ENCODE results near the gene SPSB4.

The SPSB4 gene

DNA sequence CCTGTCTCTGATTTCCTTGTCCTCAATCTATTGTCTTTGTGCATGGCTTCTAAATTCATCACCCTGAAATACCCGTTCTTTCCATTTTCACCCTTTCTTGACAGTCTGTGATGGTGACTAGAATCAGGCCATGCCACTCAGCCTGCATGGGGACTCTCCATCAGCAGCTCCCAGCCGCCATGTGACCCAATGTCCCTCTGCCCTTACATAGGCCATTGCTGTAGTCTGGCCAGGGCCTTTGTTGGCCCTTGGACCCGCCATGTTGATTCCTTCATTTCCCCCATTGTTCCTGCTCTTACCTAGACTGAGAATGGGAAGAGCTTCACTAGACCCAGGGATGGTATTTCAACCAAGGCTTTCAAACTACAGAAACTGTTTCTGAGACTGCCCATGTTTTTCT lies 45.8 kb downstream of the SPSB4 start:
- no peak overlapping the region for H3K27ac ChIP-seq (replicated peaks; ENCODE audit: low read length)
- no peak overlapping the region for H3K23ac ChIP-seq (ENCODE audit: low read depth, low read length, poor library complexity)
- no peak overlapping the region for H2AFZ ChIP-seq (ENCODE audit: low read length)
- peaks cover 6% of the 10 kb centered on the region for H3K79me1 ChIP-seq (ENCODE audit: low read depth, low read length)
- H2BK5ac ChIP-seq (ENCODE audit: low read length): no peak overlapping the region
- no peak for DNase-seq (ENCODE audit: low spot score)
- peaks cover 0 to 81% of the 10 kb centered on the region in 2 donors for H3K36me3 ChIP-seq (replicated peaks in 1 of 2; ENCODE audit: control insufficient read depth in 2 of 2, insufficient read depth in 2 of 2, low read length in 2 of 2)
- H3K4ac ChIP-seq (ENCODE audit: low read length): no peak overlapping the region
- peaks cover 30 to 33% of the 10 kb centered on the region in 2 donors for H3K4me1 ChIP-seq (ENCODE audit: control insufficient read depth in 2 of 2, insufficient read depth in 1 of 2, low read depth in 1 of 2, low read length in 2 of 2)
- H2BK120ac ChIP-seq (ENCODE audit: low read depth, low read length): no peak overlapping the region
- no peaks in the 10 kb centered on the region for H3K27me3 ChIP-seq (ENCODE audit: control insufficient read depth in 3 of 3, insufficient read depth in 3 of 3, low read depth in 1 of 3, low read length in 3 of 3)
- peak overlapping the region; percentile 56 for H4K91ac ChIP-seq (ENCODE audit: low read depth, low read length, poor library complexity)
- H3K14ac ChIP-seq (ENCODE audit: low read length): no peak overlapping the region
- peak overlapping the region; percentile 23 for H2AK5ac ChIP-seq (ENCODE audit: low read depth, low read length)
- no peak overlapping the region for H4K8ac ChIP-seq (ENCODE audit: low read depth, low read length)
- peak overlapping the region; percentile 79 for H3K18ac ChIP-seq (ENCODE audit: low read length)
- no peak overlapping the region for H3K9ac ChIP-seq (ENCODE audit: low read depth, low read length, poor library complexity)
- peaks cover 0 to 35% of the 10 kb centered on the region in 2 donors for H3K9me3 ChIP-seq (replicated peaks in 1 of 2; ENCODE audit: control insufficient read depth in 2 of 2, insufficient read depth in 1 of 2, low read depth in 1 of 2, low read length in 2 of 2)
- H3K4me2 ChIP-seq (ENCODE audit: insufficient read depth, low read length, poor library complexity, severe bottlenecking): no peak overlapping the region
- H2BK12ac ChIP-seq (ENCODE audit: low read length): no peak overlapping the region
- H3K4me3 ChIP-seq (ENCODE audit: low read length in 2 of 2): no peak overlapping the region
- no peak overlapping the region for H2BK15ac ChIP-seq (ENCODE audit: low read length)
- WGBS, 2 donors (ENCODE audit: extremely low coverage in 2 of 2, insufficient read length in 2 of 2, insufficient replicate concordance in 1 of 2): no CpG with 5 or more reads among the region's 3 CpGs

DNA sequence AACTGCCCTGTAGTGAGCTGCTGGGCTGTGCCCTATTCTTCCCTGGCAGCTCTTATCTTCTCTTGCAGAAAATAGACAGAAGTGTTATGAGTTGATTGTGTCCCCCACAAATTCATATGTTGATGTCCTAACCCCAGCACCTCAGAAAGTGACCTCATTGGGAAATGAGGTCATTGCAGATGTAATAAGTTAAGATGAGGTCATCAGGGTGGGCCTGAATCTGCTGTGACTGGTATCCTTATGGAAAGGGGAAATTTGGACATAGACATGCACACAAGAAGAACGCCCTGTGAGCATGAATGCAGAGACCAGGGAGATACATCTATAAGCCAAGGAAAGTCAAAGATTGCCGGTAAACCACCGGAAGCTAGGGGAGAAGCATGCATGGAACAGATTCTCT lies 49.0 kb downstream of the SPSB4 start:
- no peak for DNase-seq (ENCODE audit: low spot score)
- no peak overlapping the region for H2BK120ac ChIP-seq (ENCODE audit: low read depth, low read length)

DNA sequence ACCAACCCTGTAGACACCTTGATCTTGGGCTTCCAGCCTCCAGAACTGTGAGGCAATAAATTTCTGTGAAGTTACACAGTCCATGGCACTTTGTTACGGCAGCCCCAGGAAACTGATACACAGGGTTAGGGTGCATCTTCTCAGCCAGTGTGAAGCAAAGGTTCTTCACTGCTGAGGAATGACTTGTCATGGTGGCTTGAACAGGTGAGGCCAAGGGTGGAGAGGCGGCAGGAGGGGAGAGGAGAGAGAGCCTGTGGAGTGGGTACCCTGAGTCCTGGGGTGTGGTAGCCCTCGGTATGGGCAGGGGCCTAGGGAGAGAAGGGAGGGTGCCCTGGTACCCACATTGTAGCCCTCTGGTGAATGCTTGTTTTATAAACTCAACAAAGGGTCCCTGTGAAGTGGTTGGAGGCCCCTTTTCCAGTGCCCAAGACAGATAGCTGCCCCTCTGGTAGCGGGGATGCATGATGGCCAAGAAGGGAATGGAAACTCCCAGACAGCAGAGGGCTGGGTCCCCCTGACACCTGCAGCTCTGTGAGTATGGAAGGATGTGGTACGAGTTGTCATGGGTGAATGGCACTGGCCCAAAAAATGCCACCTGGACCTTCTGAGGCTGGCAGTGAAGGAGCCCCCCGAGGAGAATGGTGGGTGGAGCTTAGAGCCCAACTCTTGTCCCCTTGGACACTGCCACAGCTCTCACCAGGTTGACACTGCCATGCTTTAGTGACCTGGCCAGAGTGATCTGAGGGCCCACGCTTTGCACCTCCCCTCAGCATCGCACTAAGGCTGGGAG lies 49.6 kb downstream of the SPSB4 start:
- Histone ChIP-seq H3K36me3 (replicated peaks in 1 of 2; ENCODE audit: control insufficient read depth in 2 of 2, insufficient read depth in 2 of 2, low read length in 2 of 2) (peaks cover 0 to 89% of the 10 kb centered on the region in 2 donors), H3K18ac (ENCODE audit: low read length) (peak overlapping the region; percentile 36), H3K4me3 (ENCODE audit: low read length in 2 of 2) (no peak overlapping the region), H3K27ac (replicated peaks; ENCODE audit: low read length) (no peak overlapping the region), H3K79me1 (ENCODE audit: low read depth, low read length) (peaks cover 2% of the 10 kb centered on the region), H2BK15ac (ENCODE audit: low read length) (no peak overlapping the region), H2BK5ac (ENCODE audit: low read length) (no peak overlapping the region), H3K9me3 (replicated peaks in 1 of 2; ENCODE audit: control insufficient read depth in 2 of 2, insufficient read depth in 1 of 2, low read depth in 1 of 2, low read length in 2 of 2) (peaks cover 0 to 35% of the 10 kb centered on the region in 2 donors), H3K23ac (ENCODE audit: low read depth, low read length, poor library complexity) (no peak overlapping the region), H2AK5ac (ENCODE audit: low read depth, low read length) (peak overlapping the region; percentile 22), H3K9ac (ENCODE audit: low read depth, low read length, poor library complexity) (no peak overlapping the region), H3K4me1 (ENCODE audit: control insufficient read depth in 2 of 2, insufficient read depth in 1 of 2, low read depth in 1 of 2, low read length in 2 of 2) (peaks cover 19 to 24% of the 10 kb centered on the region in 2 donors), H3K14ac (ENCODE audit: low read length) (no peak overlapping the region), H4K91ac (ENCODE audit: low read depth, low read length, poor library complexity) (no peak overlapping the region), H2AFZ (ENCODE audit: low read length) (no peak overlapping the region), H2BK120ac (ENCODE audit: low read depth, low read length) (no peak overlapping the region), H2BK12ac (ENCODE audit: low read length) (no peak overlapping the region), H3K27me3 (ENCODE audit: control insufficient read depth in 3 of 3, insufficient read depth in 3 of 3, low read depth in 1 of 3, low read length in 3 of 3) (no peaks in the 10 kb centered on the region), H4K8ac (ENCODE audit: low read depth, low read length) (no peak overlapping the region), H3K4ac (ENCODE audit: low read length) (no peak overlapping the region), H3K4me2 (ENCODE audit: insufficient read depth, low read length, poor library complexity, severe bottlenecking) (no peak overlapping the region)
- DNase-seq (ENCODE audit: low spot score): no peak
- no CpG with 5 or more reads among the region's 8 CpGs for WGBS, 2 donors (ENCODE audit: extremely low coverage in 2 of 2, insufficient read length in 2 of 2, insufficient replicate concordance in 1 of 2)

More for the DNA sequence above, 49.0 kb downstream of the SPSB4 start:
- H3K36me3 ChIP-seq (replicated peaks in 1 of 2; ENCODE audit: control insufficient read depth in 2 of 2, insufficient read depth in 2 of 2, low read length in 2 of 2): peaks cover 0 to 84% of the 10 kb centered on the region in 2 donors
- H4K91ac ChIP-seq (ENCODE audit: low read depth, low read length, poor library complexity): no peak overlapping the region
- H2BK12ac ChIP-seq (ENCODE audit: low read length): no peak overlapping the region
- no peak overlapping the region for H3K27ac ChIP-seq (replicated peaks; ENCODE audit: low read length)
- H3K18ac ChIP-seq (ENCODE audit: low read length): peak overlapping the region; percentile 39
- no peak overlapping the region for H3K4me3 ChIP-seq (ENCODE audit: low read length in 2 of 2)
- H3K27me3 ChIP-seq (ENCODE audit: control insufficient read depth in 3 of 3, insufficient read depth in 3 of 3, low read depth in 1 of 3, low read length in 3 of 3): no peaks in the 10 kb centered on the region
- H2BK5ac ChIP-seq (ENCODE audit: low read length): no peak overlapping the region
- peaks cover 2% of the 10 kb centered on the region for H3K79me1 ChIP-seq (ENCODE audit: low read depth, low read length)
- peaks cover 0 to 35% of the 10 kb centered on the region in 2 donors for H3K9me3 ChIP-seq (replicated peaks in 1 of 2; ENCODE audit: control insufficient read depth in 2 of 2, insufficient read depth in 1 of 2, low read depth in 1 of 2, low read length in 2 of 2)
- H3K14ac ChIP-seq (ENCODE audit: low read length): no peak overlapping the region
- no peak overlapping the region for H2BK15ac ChIP-seq (ENCODE audit: low read length)
- no CpG with 5 or more reads among the region's 3 CpGs for WGBS, 2 donors (ENCODE audit: extremely low coverage in 2 of 2, insufficient read length in 2 of 2, insufficient replicate concordance in 1 of 2)
- no peak overlapping the region for H4K8ac ChIP-seq (ENCODE audit: low read depth, low read length)
- peaks cover 24 to 29% of the 10 kb centered on the region in 2 donors for H3K4me1 ChIP-seq (ENCODE audit: control insufficient read depth in 2 of 2, insufficient read depth in 1 of 2, low read depth in 1 of 2, low read length in 2 of 2)
- no peak overlapping the region for H3K23ac ChIP-seq (ENCODE audit: low read depth, low read length, poor library complexity)
- H2AFZ ChIP-seq (ENCODE audit: low read length): no peak overlapping the region
- H3K9ac ChIP-seq (ENCODE audit: low read depth, low read length, poor library complexity): no peak overlapping the region
- H3K4ac ChIP-seq (ENCODE audit: low read length): no peak overlapping the region
- H3K4me2 ChIP-seq (ENCODE audit: insufficient read depth, low read length, poor library complexity, severe bottlenecking): no peak overlapping the region
- no peak overlapping the region for H2AK5ac ChIP-seq (ENCODE audit: low read depth, low read length)

DNA sequence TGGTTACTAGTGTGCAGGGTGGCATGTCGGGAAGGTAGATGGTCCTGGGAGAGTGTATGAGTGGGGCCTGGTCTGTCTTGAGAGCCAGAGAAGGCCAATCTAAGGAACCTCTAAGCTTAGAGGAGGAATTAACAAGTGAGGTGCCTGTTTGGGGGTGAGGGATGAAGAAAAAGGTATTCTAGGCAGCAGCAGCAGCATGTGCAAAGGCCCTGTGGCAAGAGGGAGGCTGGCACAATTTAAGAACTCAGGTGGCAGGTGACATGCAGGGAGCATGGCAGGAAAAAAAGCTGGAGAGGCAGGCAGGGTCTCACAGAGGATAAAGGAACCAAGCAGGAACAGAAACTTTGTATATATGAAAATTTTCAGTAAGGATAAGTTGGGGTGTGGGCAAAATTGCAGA lies 51.2 kb downstream of the SPSB4 start:
- Histone ChIP-seq H2BK5ac (ENCODE audit: low read length) (no peak overlapping the region), H3K4ac (ENCODE audit: low read length) (no peak overlapping the region), H3K9me3 (replicated peaks in 1 of 2; ENCODE audit: control insufficient read depth in 2 of 2, insufficient read depth in 1 of 2, low read depth in 1 of 2, low read length in 2 of 2) (peaks cover 0 to 35% of the 10 kb centered on the region in 2 donors), H3K23ac (ENCODE audit: low read depth, low read length, poor library complexity) (no peak overlapping the region), H2BK15ac (ENCODE audit: low read length) (no peak overlapping the region), H4K91ac (ENCODE audit: low read depth, low read length, poor library complexity) (no peak overlapping the region), H3K14ac (ENCODE audit: low read length) (no peak overlapping the region), H2AFZ (ENCODE audit: low read length) (no peak overlapping the region), H2AK5ac (ENCODE audit: low read depth, low read length) (no peak overlapping the region), H3K18ac (ENCODE audit: low read length) (no peak overlapping the region), H3K4me2 (ENCODE audit: insufficient read depth, low read length, poor library complexity, severe bottlenecking) (no peak overlapping the region), H3K9ac (ENCODE audit: low read depth, low read length, poor library complexity) (no peak overlapping the region), H3K27ac (replicated peaks; ENCODE audit: low read length) (no peak overlapping the region), H2BK120ac (ENCODE audit: low read depth, low read length) (no peak overlapping the region), H3K79me1 (ENCODE audit: low read depth, low read length) (peaks cover 2% of the 10 kb centered on the region), H3K27me3 (ENCODE audit: control insufficient read depth in 3 of 3, insufficient read depth in 3 of 3, low read depth in 1 of 3, low read length in 3 of 3) (no peaks in the 10 kb centered on the region), H2BK12ac (ENCODE audit: low read length) (no peak overlapping the region), H3K4me3 (ENCODE audit: low read length in 2 of 2) (no peak overlapping the region), H3K36me3 (replicated peaks in 1 of 2; ENCODE audit: control insufficient read depth in 2 of 2, insufficient read depth in 2 of 2, low read length in 2 of 2) (peaks cover 0 to 89% of the 10 kb centered on the region in 2 donors), H3K4me1 (ENCODE audit: control insufficient read depth in 2 of 2, insufficient read depth in 1 of 2, low read depth in 1 of 2, low read length in 2 of 2) (peaks cover 19 to 21% of the 10 kb centered on the region in 2 donors), H4K8ac (ENCODE audit: low read depth, low read length) (no peak overlapping the region)
- no peak for DNase-seq (ENCODE audit: low spot score)
- no CpG with 5 or more reads among the region's 1 CpG for WGBS, 2 donors (ENCODE audit: extremely low coverage in 2 of 2, insufficient read length in 2 of 2, insufficient replicate concordance in 1 of 2)

All from neuronal stem cell (in vitro differentiated cells).